IPS-NIHi11 (cell line): Measurements from ENCODE around the gene TBXA2R.
"Not testable (repeated sequence)": the region's sequence is repeated elsewhere in the genome, so short reads cannot be mapped to it uniquely, and the experiment has no call there.

Source experiments
- DNase-seq: peaks from one replicate; pipeline ENCODE4 v3.0.0; 2012; ENCODE audit warnings: mixed read lengths, low spot score

Gene TBXA2R

DNA sequence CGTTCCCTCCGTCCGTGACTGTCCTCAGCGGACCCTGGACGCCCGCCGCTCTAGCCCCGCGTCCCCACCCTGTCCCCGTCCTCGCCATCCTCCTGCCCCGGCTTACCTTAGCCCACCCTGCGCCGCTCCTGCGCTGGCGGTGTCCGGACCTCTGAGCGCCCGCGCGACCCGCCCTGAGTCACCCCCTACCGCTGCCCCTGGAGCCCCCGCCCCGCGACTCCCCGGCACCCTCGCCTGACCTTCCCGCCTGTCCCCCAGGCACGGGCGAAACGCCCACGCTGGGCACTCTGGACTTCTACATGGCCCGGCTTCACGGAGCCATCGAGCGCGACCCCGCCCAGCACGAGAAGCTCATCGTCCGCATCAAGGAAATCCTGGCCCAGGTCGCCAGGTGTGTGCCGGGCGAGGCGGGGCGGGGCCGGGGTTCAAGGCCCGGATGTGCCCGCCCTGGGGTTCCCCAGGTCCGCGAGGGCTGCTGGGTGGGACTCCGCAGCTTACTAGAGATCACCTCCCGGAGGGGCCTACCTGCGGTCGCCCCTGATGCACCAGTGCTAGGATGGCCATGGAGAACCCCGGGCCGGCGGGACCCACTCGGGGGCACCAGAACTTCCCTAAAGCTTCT, 28.8 kb downstream of the TBXA2R start:
- no peak for DNase-seq

DNA sequence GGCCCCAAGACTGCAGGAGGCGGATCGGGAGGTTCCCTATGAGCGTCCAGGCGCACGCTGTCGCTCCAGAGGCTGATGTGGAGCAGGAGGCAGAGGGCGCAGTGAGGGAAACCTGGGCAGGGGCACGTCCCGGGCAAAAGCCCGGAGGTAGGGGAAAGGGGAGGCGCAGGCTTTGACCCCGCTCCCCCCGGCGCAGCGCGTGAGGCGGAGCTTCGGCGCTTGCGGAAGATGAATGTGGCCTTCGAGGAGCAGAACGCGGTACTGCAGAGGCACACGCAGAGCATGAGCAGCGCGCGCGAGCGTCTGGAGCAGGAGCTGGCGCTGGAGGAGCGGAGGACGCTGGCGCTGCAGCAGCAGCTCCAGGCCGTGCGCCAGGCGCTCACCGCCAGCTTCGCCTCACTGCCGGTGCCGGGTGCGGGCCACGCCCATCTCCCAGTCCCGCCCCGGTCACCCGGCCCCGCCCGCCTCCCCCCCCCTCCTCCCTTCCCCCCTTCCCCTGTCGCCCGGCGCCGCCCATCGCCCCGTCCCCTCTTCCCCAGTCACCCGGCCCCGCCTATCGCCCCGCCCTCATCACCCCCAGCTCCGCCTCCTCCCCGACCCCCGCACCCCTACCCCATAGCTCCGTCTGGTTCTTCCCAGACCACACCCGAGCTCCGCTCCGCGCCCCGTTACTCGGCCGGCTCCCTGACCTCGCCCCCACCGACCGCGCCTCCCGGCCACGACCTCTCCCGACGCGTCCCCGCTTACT, 29.8 kb downstream of the TBXA2R start:
- DNase-seq: peak; percentile 88

DNA sequence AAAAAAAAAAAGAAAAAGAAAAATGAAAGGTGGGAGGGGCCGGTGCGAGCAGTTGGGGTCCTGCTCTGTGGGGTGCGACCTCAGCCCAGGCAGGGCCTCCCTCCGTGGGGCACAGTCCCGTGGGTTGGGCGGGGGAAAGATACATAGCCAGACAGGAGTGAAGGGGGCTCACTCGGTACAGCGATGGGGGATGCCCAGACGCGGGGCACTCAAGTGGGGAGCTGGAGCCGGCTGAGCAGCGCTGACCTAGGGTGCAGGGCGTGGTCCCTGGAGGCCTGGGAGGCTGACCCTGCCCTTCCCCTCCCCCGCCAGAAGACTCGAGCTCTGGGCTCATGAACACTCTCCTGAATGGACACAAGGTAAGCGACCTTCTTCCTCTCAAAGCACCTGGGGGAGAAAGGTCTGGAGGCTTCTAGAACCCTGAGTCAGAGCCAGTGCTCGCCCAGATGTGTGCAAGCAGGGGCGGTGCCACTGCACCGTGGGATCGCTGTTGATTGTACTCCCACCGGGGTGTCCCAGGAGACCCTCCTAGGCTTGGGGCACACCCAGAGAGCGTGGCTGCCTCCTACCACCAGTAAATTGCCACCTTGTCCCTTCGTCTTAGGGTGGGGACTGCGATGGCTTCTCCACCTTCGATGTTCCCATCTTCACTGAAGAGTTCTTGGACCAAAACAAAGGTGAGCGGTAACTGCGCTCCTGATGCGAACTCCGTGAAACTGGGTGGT, 30.6 kb downstream of the TBXA2R start:
- no peak for DNase-seq

DNA sequence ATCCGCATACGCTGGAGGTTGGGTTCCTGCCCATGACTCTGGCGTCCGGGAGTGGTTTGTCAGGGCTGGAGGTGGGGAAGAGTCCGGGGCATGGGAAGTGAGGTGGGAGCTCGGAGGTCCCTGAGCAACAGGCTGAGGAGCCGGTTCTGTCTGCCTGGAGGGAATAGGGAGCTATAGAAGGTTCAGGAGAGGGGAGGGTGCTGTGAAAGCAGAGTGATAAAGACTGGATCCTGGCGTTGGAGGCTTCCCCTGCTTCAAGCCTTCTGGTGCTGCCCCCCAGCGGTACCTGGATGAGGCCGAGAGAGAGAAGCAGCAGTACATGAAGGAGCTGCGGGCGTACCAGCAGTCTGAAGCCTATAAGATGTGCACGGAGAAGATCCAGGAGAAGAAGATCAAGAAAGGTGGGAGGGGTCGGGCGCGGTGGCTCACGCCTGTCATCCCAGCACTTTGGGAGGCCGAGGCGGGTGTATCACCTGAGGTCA, 31.4 kb downstream of the TBXA2R start:
- DNase-seq: no peak

DNA sequence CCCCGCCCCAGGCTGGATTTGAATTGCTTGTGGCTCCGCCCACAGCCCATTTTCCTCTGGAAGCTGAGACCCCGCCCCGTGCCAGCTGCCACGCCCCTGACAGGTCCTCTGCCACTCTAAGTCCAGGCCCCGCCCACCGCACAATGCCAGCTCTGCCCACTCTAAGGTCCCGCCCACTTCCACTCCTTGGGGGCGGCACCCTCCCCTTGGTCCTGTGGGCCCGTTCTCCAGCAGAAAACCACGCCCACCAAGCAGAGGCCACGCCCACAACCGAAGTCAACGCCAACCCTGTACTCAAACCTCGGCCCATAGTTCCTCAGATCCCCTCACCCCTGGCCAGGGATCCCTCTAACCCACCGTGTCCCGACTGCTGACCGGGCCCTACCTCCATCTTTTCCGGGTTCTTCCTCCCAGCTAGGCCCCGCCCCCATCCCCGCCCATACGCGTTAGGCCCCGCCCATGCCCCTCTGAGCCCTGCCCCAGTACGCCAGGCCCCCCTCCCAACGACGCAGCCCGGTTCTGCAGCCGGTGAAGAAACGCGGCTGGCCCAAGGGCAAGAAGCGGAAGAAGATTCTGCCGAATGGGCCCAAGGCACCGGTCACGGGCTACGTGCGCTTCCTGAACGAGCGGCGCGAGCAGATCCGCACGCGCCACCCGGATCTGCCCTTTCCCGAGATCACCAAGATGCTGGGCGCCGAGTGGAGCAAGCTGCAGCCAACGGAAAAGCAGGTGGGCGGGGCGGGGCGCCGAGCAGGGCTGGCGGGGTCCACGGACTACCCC, 32.6 kb downstream of the TBXA2R start:
- peak; percentile 85 for DNase-seq

DNA sequence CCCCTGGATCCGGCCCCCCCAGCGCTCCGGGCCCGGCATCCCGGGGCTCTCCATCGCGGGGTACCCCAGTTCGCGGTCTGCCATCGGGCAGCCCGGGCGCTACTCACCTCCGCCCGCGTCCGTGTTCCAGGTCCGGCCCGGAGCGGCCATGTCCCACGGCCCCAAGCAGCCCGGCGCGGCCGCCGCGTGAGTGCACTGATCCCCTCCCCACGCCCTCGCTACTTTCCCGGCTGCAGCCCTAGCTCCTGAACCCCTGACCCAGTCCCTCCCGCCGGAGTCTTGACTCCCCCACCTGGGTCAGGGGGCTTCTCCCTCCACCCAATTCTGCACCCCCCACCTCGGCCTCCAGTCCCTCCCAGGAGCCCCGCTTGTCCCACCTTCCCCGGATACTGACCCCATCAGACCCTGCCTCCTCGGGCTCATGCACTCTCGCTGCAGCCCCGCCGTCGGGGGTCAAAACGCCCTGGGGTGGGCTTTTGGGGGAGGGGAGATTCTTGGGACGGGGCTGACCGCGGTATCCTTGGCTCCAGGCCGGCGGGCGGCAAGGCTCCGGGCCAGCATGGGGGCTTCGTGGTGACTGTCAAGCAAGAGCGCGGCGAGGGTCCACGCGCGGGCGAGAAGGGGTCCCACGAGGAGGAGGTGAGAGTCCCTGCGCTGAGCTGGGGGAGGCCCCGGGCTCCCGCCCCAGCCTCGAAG, 33.4 kb downstream of the TBXA2R start:
- DNase-seq: no peak

DNA sequence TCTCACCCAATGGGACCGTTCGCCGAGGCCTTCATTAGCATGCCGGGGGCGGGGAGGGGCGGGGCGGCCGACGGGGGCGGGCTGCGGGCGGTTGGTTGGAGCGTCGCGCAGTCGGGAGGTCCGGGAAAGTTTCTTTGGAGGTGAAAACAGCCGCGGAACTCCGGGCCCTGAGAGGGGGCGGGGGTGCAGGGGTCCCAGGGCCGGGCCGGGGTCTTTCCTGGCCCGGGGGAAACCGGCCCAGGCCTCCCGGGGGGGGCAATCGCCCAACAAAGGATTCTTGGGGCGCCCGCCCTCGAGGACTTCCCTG, 33.9 kb downstream of the TBXA2R start, which contains the start of gene HMG20B:
TSS of gene HMG20B (plus strand) at position 90 of the 307 bp plus-strand sequence. CDS start 366 bp downstream, outside the sequence.
- DNase-seq: no peak

DNA sequence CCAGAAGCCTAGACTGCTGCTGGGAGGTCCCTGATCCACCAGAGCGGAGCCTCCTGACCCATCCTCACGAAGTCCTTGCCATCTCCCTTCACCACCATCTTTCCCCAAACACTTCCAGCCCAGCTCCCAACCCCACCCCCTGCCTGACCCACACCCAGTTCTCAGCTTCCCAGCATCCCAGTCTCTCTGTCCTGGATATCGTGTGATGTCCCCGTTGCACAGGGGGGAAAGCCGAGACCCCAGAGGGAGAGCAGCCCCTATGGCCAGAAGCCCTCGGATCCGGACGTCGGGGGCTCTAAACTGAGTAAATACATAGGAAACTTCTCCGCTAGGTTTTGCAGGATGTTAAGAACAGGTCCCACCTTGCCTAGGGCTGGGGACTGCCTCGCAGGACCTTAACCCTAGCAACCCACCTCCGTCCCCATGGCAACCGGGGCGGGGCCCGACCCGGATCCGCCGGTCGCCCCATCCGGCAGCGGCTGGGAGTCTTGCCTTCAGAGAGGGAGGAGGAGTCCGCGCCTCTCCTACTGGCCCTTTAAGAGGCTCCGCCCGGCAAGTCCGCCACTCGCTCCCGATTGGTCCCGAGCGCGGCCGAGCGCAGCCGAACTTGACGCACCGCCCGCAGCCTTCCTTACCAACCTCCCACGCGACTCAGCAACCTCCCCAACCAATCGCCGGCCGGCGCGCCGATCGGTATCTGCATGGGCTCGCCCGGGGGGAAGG, 34.4 kb downstream of the TBXA2R start:
- DNase-seq: peak; percentile 93

DNA sequence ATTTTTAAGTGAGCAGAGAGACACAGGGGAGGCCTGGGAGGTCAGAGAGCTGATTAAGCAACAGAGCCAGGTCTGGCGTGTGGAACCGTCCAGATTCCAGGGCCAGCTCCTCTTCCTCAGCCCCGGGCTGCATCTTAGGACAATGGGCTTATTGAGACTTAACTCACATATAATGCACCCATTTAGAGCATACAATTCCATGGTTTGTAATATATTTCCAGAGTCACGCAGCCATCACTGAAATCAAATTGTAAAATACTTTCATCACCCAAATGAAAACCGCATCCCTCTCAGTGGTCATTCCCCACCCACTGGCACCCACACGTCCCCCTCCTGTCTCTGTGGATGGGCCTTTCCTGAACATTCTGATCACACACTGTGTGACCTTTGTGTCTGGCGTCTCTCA, 36.1 kb downstream of the TBXA2R start:
- DNase-seq: no peak

DNA sequence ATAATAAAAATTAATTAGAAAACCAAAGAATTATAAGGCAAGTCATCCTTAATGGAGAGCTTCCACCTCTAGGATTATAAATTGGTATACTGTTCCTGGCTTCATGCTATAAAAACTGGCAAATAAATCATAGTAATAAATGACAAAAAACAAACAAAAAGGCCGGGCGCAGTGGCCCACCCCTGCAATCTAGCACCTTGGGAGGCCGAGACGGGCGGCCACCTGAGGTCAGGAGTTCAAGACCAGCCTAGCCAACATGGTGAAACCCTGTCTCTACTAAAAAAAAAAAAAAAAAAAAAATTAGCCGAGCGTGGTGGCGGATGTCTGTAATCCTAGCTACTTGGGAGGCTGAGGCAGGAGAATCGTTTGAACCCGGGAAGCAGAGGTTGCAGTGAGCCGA, 36.6 kb downstream of the TBXA2R start:
- DNase-seq: not testable (repeated sequence)

DNA sequence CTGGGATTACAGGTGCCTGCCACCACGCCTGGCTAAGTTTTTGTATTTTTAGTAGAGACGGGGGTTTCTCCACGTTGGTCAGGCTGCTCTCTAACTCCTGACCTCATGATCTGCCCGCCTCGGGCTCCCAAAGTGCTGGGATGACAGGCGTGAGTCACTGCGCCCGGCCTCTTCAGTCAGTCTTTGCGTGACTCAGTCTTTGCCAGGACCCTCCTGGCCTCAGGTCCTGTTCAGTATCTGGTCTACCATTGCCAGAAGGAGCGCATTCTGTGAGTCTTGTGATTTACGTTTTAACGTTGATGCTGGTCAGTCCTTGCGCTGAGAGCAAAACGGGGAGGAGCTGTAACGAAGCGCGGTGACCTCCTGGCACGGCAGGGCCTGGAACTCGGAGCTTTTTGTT, 41.5 kb downstream of the TBXA2R start:
- DNase-seq: no peak

DNA sequence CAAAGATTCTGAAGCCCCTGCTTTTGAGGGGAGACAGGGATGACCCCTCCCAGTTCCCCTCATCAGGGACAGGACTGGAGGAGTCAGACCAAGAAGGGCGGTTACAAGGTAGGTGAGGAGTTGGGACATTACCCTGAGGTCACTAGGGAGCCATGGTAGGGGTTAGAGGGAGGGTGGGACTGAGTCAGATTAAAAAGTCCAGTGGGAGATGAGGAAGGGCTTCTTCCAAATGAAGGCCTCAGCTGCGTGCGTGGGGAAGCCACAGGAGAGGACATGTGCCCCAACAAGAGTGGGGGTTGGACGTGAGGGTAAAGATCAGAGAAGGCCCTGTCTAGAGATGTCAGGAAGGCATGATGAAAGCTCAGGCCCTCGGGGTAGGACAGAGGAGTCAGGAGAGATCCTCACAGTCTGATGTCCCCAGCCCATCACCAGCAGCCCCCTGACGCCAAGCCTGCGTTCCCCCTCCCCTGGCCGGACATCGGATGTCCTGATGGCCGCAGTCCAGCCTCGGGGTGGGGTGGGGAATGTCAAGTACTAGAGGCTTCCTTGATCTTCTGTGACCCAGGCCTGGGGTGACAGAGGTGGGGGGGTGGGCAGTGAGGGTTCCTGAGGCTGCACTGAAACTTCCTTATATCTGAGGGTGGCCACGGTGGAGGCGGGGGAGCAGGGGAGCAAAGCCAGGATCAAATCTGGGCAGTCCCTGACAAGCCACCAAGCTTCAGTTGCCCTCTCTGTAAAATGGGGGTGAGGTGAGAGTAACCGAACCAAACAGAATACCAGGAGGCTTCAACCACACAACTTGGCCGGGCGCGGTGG, 42.8 kb downstream of the TBXA2R start:
- DNase-seq: no peak

DNA sequence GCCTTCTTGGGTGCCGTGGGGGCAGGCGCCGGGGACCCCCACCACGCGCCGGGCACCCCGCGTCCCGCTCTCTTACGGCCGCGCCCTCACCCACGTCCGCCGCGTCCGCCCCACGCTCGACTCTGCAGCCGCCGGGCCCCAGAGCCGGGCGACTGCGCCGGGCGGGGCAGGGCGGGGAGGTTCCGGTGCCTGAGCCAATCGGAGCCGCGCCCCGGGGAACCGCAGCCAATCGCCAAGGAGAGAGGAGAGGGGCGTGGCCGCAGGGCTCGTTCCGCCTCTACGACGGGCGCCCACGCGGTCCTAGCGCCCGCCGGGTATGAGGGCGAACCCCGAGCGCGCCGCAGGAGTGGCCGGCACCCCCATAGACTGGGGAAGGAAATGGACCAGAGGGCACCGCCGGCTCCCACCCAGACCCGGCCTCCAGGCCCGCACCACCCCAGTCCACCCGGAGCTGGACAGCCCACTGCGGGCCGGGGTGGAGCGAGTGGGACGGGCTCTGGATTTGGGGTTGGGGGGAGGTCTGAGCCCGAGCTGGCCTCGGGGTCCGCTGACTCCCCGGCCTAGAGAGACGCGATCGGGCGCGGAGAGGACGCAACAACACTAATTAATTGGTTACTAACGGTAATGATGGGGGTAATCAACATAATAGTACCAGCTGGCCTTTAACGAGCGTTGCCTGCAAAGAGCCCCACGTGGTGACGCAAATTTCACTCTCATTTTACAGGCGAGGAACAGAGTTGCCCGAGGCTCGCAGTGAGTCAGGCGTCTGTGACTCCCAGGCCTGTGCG, 49.0 kb downstream of the TBXA2R start, which contains the start of gene MFSD12:
TSS of gene MFSD12 (minus strand) at position 126 of the 788 bp plus-strand sequence. CDS start 183 bp downstream, outside the sequence.
- DNase-seq: peak; percentile 100

DNA sequence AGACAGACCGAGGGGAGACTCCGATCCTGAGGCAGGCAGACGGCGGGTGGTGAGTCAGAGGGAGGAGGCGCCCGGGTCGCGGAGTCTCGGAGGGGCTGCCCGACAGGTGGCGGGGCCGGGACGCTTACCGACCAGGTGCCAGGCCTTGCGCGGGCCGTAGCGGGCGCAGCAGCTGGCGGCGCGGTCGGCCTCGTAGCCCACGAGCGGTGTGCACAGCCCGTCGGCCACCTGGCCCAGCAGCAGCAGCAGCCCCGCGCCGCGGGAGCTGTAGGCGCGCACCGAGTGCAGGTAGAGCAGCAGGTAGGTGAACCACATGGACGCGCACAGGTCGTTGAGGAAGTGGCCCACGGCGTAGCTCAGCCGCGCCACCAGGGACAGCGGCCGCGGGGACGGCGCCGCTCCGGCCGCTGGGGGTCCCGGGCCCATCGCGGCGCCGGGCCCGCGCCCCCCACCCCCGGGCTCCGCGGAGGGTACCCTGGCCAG, 49.7 kb downstream of the TBXA2R start:
- peak; percentile 80 for DNase-seq

DNA sequence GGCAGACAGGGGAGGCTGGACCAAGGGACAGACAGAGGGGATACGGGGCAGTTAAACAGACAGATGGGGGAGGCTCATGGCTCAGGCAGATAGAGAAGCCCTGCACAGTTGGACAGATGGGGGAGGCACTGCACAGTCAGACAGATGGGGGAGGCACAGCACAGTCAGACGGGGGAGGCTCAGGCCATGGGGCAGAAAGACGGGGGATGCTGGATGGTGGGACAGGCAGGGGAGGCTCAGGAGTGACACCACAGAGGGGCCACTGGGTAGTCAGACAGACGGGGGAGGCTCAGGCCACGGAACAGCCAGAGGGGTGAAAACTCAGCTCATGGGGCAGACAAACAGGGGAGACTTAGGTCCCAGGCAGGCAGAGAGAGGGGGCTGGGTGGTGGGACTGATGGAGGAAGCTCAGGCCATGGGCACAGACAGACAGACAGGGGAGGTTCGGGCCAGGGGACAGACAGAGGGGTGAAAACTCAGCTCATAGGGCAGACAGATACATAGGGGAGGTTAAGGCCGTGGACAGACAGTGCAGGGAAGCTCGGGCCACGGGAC, 50.2 kb downstream of the TBXA2R start:
- no peak for DNase-seq

DNA sequence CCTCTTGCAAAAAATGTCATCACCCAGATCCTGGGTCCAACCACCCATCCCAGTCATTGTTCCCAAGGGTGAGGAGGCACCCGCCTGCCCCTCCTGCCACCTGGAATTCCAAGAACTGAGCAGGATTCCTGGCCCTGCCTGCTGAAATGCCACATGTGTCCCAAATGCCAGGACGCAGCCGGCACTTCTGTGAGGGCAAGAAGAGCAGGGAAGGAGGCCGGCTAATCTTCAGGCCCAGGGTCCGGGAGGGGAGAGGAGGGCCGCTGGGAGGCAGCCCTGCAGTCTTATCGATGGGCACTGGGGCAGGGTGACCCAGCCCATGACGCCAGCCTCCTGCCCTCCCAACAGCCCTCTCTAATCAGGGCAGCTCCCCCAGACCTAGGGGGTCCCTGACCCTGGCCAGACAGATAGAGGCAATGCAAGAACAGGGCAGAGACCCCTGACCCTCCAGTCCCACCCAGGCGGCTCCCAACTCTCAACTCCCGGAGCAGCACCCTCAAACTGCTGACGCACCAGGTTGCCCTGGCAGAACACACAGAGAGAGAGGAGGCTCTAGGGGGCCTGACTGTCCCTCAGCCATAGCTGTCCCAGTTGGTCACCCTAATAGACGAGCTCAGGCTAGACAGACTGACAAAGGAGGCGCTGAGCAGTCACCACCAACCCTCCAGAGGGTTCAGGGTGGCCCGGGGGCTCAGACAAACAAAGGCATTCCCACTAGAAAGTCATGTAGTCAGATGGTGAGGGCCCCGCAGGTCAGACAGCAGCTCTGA, 50.8 kb downstream of the TBXA2R start:
- DNase-seq: peak; percentile 3

DNA sequence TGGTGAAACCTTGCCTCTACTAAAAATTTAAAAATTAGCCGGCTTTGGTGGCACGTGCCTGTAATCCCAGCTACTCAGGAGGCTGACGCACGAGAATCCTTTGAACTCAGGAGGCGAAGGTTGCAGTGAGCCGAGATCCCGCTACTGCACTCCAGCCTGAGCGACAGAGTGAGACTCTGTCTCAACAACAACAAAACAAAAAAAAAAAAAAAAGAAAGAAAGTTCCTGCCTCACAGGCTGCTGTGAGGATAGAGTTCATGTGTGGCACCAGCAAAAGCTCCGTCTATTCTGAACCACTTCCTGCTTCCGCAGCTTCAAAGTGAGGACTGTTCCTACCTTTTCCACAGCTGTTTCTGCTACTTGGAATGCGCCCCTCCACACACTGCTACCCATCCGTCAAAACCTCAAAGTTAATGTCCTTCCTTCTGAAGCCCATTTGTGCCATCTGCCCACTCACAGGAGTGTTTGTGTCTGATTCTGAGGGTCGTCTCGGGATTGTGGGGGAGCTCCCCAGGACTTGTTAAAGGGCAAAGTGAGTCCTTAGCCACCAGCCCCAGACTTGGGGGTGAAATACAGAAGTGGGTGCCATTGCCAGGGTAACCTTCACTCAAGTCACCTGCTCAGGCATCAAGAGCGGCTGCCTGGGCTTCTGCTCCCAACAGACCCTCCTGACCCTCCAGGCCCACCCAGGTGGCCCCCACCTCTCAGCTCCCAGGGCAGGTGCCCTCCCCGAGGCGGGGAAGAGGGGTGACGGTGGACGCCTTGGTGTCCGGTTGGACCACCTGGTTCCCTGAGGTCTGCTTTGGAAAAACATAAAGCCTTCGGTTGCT, 52.2 kb downstream of the TBXA2R start:
- no peak for DNase-seq
